SK-N-SH (cell line): Measurements from ENCODE around the gene BTNL2. TPM values are rescaled to one million over a fixed set of nuclear protein-coding genes. Genes with fewer than 3 reads are reported as not detected.

Experiments
- CTCF ChIA-PET: fragments of 300-600, 350-600 bp; formaldehyde crosslinking; extraction: SDS; loops from one replicate; lab custom pipeline; 2021; lab: Yijun Ruan, JAX
- POLR2A ChIA-PET: fragments of 350-600 bp; sonication (Branson Sonifier 250); formaldehyde crosslinking; extraction: SDS; loops from one replicate; lab custom pipeline; 2020; ENCODE audit warnings: antibody characterized with exemption, inconsistent platforms; lab: Yijun Ruan, JAX
- DNase-seq: peaks from one replicate; pipeline ENCODE4 v3.0.0; 2012
- H2AFZ ChIP-seq: fragments of 200-600 bp; sonication (generic); 2 replicates; pipeline ENCODE4 v1.8.1; 2016; ENCODE audit warnings: antibody characterized with exemption, mild to moderate bottlenecking, low read depth
- H3F3A ChIP-seq: fragments of 200-600 bp; sonication (generic); replicated peaks from 2 replicates; pipeline ENCODE3; 2016; ENCODE audit warnings: antibody characterized with exemption, mild to moderate bottlenecking; ENCODE audit not compliant: insufficient read depth
- H3K27ac ChIP-seq, 2 experiments: fragments of 200-500 bp in 1 of 2; fragments of 200-600 bp in 1 of 2; sonication (Bioruptor generic) in 1 of 2; sonication (generic), shearing (Covaris generic) in 1 of 2; 2 replicates each; pipeline versions ENCODE4 v1.5.1 to v1.6.1; 2014 to 2016; ENCODE audit warnings: low read depth in 2 of 2, inconsistent platforms in 1 of 2, low read length in 1 of 2, mild to moderate bottlenecking in 1 of 2, mixed read lengths in 1 of 2
- H3K27me3 ChIP-seq: fragments of 200-600 bp; sonication (generic), shearing (Covaris generic); 2 replicates; pipeline ENCODE4 v1.6.1; 2016; ENCODE audit warnings: mixed run types; ENCODE audit not compliant: insufficient read depth
- H3K36me3 ChIP-seq, 2 experiments: fragments of 200-500 bp in 1 of 2; fragments of 200-600 bp in 1 of 2; sonication (Bioruptor generic) in 1 of 2; sonication (generic) in 1 of 2; replicated peaks in 1 of 2; 2 replicates each; pipeline versions ENCODE3 to v1.5.1; 2014 to 2016; ENCODE audit warnings: low read length in 1 of 2, mild to moderate bottlenecking in 1 of 2; ENCODE audit not compliant: insufficient read depth in 2 of 2, control insufficient read depth in 1 of 2
- H3K4me1 ChIP-seq, 2 experiments: fragments of 200-500 bp in 1 of 2; fragments of 200-600 bp in 1 of 2; sonication (Bioruptor generic) in 1 of 2; sonication (generic), shearing (Covaris generic) in 1 of 2; 2 replicates each; pipeline versions ENCODE4 v1.5.1 to v1.6.1; 2014 to 2016; ENCODE audit warnings: low read depth in 1 of 2, low read length in 1 of 2, mixed run types in 1 of 2; ENCODE audit not compliant: insufficient read depth in 2 of 2, control insufficient read depth in 1 of 2
- H3K4me2 ChIP-seq: fragments of 200-600 bp; sonication (generic), shearing (Covaris generic); 2 replicates; pipeline ENCODE4 v1.6.1; 2017; ENCODE audit warnings: mixed run types
- H3K4me3 ChIP-seq, 2 experiments: fragments of 200-500 bp in 1 of 2; fragments of 200-600 bp in 1 of 2; sonication (Bioruptor generic) in 1 of 2; sonication (generic), shearing (Covaris generic) in 1 of 2; 2 replicates each; pipeline versions ENCODE4 v1.5.1 to v1.8.1; 2014 to 2016; ENCODE audit warnings: low read depth in 2 of 2, inconsistent platforms in 1 of 2, low read length in 1 of 2, mild to moderate bottlenecking in 1 of 2, mixed read lengths in 1 of 2, moderate library complexity in 1 of 2
- H3K79me2 ChIP-seq: fragments of 200-600 bp; sonication (generic); 2 replicates; pipeline ENCODE4 v1.8.1; 2017; ENCODE audit warnings: mild to moderate bottlenecking; ENCODE audit not compliant: insufficient read depth
- H3K9ac ChIP-seq: fragments of 200-600 bp; sonication (generic); 2 replicates; pipeline ENCODE4 v1.6.1; 2017; ENCODE audit warnings: mixed run types
- H3K9me2 ChIP-seq: fragments of 200-600 bp; sonication (generic); 2 replicates; pipeline ENCODE4 v1.6.1; 2017; ENCODE audit warnings: mixed run types
- H3K9me3 ChIP-seq: fragments of 200-600 bp; sonication (generic); 2 replicates; pipeline ENCODE4 v1.6.1; 2017; ENCODE audit warnings: mixed run types, mild to moderate bottlenecking, moderate library complexity
- H4K20me1 ChIP-seq: fragments of 200-600 bp; sonication (generic); 2 replicates; pipeline ENCODE4 v1.6.1; 2017; ENCODE audit warnings: mild to moderate bottlenecking, mixed run types; ENCODE audit not compliant: insufficient read depth
- CHD2 ChIP-seq: fragments of 150-350 bp; IDR thresholded peaks from 2 replicates; pipeline ENCODE4 v1.6.1; 2018; ENCODE audit warnings: low read length; ENCODE audit not compliant: partially characterized antibody
- EP300 ChIP-seq, 2 experiments: IDR thresholded peaks; 2 replicates each; pipeline versions ENCODE4 v1.4.0 to v1.6.1; 2012; ENCODE audit warnings: borderline replicate concordance in 1 of 2, low read depth in 1 of 2, low read length in 1 of 2
- EZH2phosphoT487 ChIP-seq: fragments of 200-600 bp; sonication (generic); IDR thresholded peaks from 2 replicates; pipeline ENCODE4 v1.6.1; 2017; ENCODE audit warnings: low read depth, mixed run types, mild to moderate bottlenecking, antibody characterized with exemption, moderate library complexity, borderline replicate concordance
- FOSL2 ChIP-seq: IDR thresholded peaks from 2 replicates; pipeline ENCODE4 v1.4.0; 2012; ENCODE audit warnings: low read depth, mild to moderate bottlenecking, moderate library complexity, borderline replicate concordance
- FOXM1 ChIP-seq: IDR thresholded peaks from 2 replicates; pipeline ENCODE4 v1.4.0; 2012; ENCODE audit warnings: low read depth, mild to moderate bottlenecking
- GABPA ChIP-seq: IDR thresholded peaks from 2 replicates; pipeline ENCODE4 v1.4.0; 2012; ENCODE audit warnings: low read depth, mild to moderate bottlenecking
- MXI1 ChIP-seq: IDR thresholded peaks from 2 replicates; pipeline ENCODE4 v1.6.1; 2012; ENCODE audit warnings: mild to moderate bottlenecking, low read depth, low read length, improper control_type of control experiment
- POLR2AphosphoS5 ChIP-seq: IDR thresholded peaks from 2 replicates; pipeline ENCODE4 v1.6.1; 2012; ENCODE audit warnings: low read depth, low read length
- RCOR1 ChIP-seq: fragments of 150-350 bp; IDR thresholded peaks from 2 replicates; pipeline ENCODE4 v1.6.1; 2017; ENCODE audit warnings: antibody characterized with exemption, low read length
- RXRA ChIP-seq: IDR thresholded peaks from 2 replicates; pipeline ENCODE4 v1.4.0; 2012; ENCODE audit warnings: low read depth, mild to moderate bottlenecking, borderline replicate concordance
- SIN3A ChIP-seq: IDR thresholded peaks from 2 replicates; pipeline ENCODE4 v1.6.1; 2012; ENCODE audit warnings: low read depth, mild to moderate bottlenecking, low read length, moderate library complexity, borderline replicate concordance
- TEAD4 ChIP-seq: IDR thresholded peaks from 2 replicates; pipeline ENCODE4 v1.4.0; 2012; ENCODE audit warnings: mild to moderate bottlenecking, borderline replicate concordance; ENCODE audit not compliant: insufficient read depth
- YY1 ChIP-seq: IDR thresholded peaks from 2 replicates; pipeline ENCODE4 v1.4.0; 2012; ENCODE audit warnings: low read depth, mild to moderate bottlenecking
- WGBS: methylation state at CpG from one replicate; pipeline ENCODE4 v1.1.6; 2017; ENCODE audit warnings: low lambda C conversion rate; 5-methylcytosine and 5-hydroxymethylcytosine counted together
- polyA plus RNA-seq, 3 experiments: library from polyadenylated mRNA; depleted of rRNA; stranded (reverse); fragments of >200 nt; gene quantifications; 2 replicates each; pipeline ENCODE4 v1.2.3, GENCODE V29; 2012
- TF ChIP-seq, protein P1 (sequence below): fragments of 200-600 bp; sonication (generic); IDR thresholded peaks from 2 replicates; pipeline ENCODE4 v1.6.1; 2017; ENCODE audit warnings: antibody characterized with exemption, mild to moderate bottlenecking, moderate library complexity
- TF ChIP-seq, protein P2 (sequence below): IDR thresholded peaks from 2 replicates; pipeline ENCODE4 v1.6.1; 2012; ENCODE audit warnings: mild to moderate bottlenecking, low read depth, low read length, moderate library complexity
- TF ChIP-seq, protein P3 (sequence below): fragments of 150-350 bp; IDR thresholded peaks from 2 replicates; pipeline ENCODE4 v1.6.1; 2016; ENCODE audit warnings: mild to moderate bottlenecking, low read depth, low read length
- TF ChIP-seq, protein P4 (sequence below): IDR thresholded peaks from 2 replicates; pipeline ENCODE4 v1.4.0; 2012; ENCODE audit warnings: low read depth, borderline replicate concordance
- TF ChIP-seq, protein P5 (sequence below): IDR thresholded peaks from 2 replicates; pipeline ENCODE4; 2012

BTNL2 gene
- polyA plus RNA-seq, 1 of the 3 experiments (the other 2 are of a cell fraction), result not detected

DNA sequence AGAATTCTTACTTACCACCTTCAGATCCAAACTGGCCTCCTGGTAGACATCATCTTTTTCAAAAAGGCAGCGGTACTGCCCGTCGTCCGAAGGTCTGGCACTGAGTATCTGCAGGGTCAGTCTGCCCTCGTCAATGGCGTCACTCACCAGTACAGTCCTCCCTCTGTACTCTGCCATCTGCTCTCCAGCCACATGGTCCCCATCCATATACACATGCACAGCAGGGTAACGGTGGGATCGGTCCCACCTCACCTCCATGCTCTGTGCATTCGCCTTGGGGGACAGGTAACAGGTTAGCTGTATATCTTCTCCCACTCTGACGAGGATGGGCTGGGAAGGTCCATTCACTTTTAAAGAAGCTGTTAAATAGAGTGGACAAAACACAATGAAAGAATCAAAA lies 11.0 kb downstream of the BTNL2 start:
- Histone ChIP-seq H3K27me3 (peaks cover 27% of the 10 kb centered on the region; the same call in 1 of the 2 replicates), H2AFZ (no peak overlapping the region), H3K4me3 (no peak overlapping the region), H3K9me2 (no peaks in the 10 kb centered on the region), H4K20me1 (no peaks in the 10 kb centered on the region), H3K27ac (no peak overlapping the region), H3K9ac (no peak overlapping the region), H3K9me3 (no peaks in the 10 kb centered on the region), H3K36me3 (no peaks in the 10 kb centered on the region), H3F3A (no peaks in the 10 kb centered on the region), H3K4me1 (no peaks in the 10 kb centered on the region), H3K4me2 (no peak overlapping the region), H3K79me2 (no peaks in the 10 kb centered on the region)
- TF ChIP-seq CHD2, result no peak
- TF ChIP-seq RXRA, result no peak
- TF ChIP-seq MXI1, result no peak
- no peak for TF ChIP-seq TEAD4
- TF ChIP-seq POLR2AphosphoS5, result no peak
- TF ChIP-seq, protein P1, sequence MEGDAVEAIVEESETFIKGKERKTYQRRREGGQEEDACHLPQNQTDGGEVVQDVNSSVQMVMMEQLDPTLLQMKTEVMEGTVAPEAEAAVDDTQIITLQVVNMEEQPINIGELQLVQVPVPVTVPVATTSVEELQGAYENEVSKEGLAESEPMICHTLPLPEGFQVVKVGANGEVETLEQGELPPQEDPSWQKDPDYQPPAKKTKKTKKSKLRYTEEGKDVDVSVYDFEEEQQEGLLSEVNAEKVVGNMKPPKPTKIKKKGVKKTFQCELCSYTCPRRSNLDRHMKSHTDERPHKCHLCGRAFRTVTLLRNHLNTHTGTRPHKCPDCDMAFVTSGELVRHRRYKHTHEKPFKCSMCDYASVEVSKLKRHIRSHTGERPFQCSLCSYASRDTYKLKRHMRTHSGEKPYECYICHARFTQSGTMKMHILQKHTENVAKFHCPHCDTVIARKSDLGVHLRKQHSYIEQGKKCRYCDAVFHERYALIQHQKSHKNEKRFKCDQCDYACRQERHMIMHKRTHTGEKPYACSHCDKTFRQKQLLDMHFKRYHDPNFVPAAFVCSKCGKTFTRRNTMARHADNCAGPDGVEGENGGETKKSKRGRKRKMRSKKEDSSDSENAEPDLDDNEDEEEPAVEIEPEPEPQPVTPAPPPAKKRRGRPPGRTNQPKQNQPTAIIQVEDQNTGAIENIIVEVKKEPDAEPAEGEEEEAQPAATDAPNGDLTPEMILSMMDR, result no peak
- TF ChIP-seq GABPA, result no peak
- CTCF ChIA-PET, result interaction anchor here (6.5 kb wide), 1 partner anchor 18 kb away, joined by 34 read pairs; no protein-coding TSS in a partner anchor
- POLR2A ChIA-PET, result no interaction called here
- 16% methylated on average over 10 of the region's 10 CpGs for WGBS
- no peak for DNase-seq

DNA sequence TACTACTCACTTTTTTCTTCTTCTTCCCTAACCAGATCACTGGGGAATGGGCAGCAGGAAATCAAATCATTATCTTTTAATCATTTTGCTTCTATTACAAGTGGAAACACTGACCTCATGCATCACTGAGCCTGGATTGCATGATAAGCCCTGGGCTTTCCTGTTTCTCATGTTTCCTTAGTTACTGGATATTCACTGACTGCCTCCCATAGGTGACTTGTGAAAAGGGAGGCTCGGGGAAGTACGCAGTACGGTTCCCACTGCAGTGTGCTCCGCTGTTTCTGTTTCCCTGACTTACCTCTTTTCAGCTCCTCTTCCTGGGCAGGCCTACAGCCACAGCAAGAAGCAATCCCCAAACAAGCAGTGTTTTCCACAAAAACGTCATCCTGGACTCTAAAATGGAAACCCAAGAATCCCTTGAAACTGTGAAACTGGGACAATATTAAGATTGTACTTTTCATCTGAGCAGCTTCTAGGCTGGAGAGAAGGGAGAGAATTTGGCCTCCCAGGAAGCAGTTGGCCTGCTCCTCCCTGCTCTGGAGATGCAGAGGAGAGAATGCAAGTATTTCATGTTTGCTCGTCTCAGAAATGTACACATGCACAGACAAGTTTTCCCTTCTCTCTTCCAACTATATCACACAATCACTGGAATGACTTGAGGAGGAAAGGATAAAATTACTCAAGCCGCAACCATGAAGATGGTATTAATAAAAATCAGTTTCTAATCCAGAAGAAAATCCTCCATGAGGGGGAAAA lies 13.1 kb downstream of the BTNL2 start:
- no peak overlapping the region for H3K27ac ChIP-seq
- H3K4me1 ChIP-seq, result no peaks in the 10 kb centered on the region
- H3K79me2 ChIP-seq, result no peaks in the 10 kb centered on the region
- H3F3A ChIP-seq, result no peaks in the 10 kb centered on the region
- no peak overlapping the region for H3K4me2 ChIP-seq
- ChIA-PET CTCF (interaction anchor here (1.3 kb wide), 1 partner anchor 21 kb away, joined by 3 read pairs; no protein-coding TSS in a partner anchor), POLR2A (no interaction called here)
- H3K36me3 ChIP-seq, result no peaks in the 10 kb centered on the region
- H3K9me2 ChIP-seq, result no peaks in the 10 kb centered on the region
- H3K27me3 ChIP-seq, result peaks cover 24% of the 10 kb centered on the region; the same call in 1 of the 2 replicates
- DNase-seq, result no peak
- H3K4me3 ChIP-seq, result no peak overlapping the region
- WGBS, result 6% methylated on average over 7 of the region's 7 CpGs
- no peak overlapping the region for H3K9ac ChIP-seq
- H3K9me3 ChIP-seq, result no peaks in the 10 kb centered on the region
- no peak overlapping the region for H2AFZ ChIP-seq
- H4K20me1 ChIP-seq, result no peaks in the 10 kb centered on the region
- TF ChIP-seq YY1 (no peak), TEAD4 (no peak), FOXM1 (no peak), EP300 (IDR thresholded peaks at IDR 0.05; ENCODE audit: borderline replicate concordance in 1 of 2, low read depth in 1 of 2, low read length in 1 of 2) (no peak), EZH2phosphoT487 (no peak), RCOR1 (no peak), FOSL2 (no peak), MXI1 (no peak), SIN3A (no peak)
- TF ChIP-seq, protein P2, sequence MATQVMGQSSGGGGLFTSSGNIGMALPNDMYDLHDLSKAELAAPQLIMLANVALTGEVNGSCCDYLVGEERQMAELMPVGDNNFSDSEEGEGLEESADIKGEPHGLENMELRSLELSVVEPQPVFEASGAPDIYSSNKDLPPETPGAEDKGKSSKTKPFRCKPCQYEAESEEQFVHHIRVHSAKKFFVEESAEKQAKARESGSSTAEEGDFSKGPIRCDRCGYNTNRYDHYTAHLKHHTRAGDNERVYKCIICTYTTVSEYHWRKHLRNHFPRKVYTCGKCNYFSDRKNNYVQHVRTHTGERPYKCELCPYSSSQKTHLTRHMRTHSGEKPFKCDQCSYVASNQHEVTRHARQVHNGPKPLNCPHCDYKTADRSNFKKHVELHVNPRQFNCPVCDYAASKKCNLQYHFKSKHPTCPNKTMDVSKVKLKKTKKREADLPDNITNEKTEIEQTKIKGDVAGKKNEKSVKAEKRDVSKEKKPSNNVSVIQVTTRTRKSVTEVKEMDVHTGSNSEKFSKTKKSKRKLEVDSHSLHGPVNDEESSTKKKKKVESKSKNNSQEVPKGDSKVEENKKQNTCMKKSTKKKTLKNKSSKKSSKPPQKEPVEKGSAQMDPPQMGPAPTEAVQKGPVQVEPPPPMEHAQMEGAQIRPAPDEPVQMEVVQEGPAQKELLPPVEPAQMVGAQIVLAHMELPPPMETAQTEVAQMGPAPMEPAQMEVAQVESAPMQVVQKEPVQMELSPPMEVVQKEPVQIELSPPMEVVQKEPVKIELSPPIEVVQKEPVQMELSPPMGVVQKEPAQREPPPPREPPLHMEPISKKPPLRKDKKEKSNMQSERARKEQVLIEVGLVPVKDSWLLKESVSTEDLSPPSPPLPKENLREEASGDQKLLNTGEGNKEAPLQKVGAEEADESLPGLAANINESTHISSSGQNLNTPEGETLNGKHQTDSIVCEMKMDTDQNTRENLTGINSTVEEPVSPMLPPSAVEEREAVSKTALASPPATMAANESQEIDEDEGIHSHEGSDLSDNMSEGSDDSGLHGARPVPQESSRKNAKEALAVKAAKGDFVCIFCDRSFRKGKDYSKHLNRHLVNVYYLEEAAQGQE, result no peak
- TF ChIP-seq, protein P3, sequence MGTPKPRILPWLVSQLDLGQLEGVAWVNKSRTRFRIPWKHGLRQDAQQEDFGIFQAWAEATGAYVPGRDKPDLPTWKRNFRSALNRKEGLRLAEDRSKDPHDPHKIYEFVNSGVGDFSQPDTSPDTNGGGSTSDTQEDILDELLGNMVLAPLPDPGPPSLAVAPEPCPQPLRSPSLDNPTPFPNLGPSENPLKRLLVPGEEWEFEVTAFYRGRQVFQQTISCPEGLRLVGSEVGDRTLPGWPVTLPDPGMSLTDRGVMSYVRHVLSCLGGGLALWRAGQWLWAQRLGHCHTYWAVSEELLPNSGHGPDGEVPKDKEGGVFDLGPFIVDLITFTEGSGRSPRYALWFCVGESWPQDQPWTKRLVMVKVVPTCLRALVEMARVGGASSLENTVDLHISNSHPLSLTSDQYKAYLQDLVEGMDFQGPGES, result no peak
- TF ChIP-seq, protein P4, sequence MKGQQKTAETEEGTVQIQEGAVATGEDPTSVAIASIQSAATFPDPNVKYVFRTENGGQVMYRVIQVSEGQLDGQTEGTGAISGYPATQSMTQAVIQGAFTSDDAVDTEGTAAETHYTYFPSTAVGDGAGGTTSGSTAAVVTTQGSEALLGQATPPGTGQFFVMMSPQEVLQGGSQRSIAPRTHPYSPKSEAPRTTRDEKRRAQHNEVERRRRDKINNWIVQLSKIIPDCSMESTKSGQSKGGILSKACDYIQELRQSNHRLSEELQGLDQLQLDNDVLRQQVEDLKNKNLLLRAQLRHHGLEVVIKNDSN, result no peak
- TF ChIP-seq, protein P5, sequence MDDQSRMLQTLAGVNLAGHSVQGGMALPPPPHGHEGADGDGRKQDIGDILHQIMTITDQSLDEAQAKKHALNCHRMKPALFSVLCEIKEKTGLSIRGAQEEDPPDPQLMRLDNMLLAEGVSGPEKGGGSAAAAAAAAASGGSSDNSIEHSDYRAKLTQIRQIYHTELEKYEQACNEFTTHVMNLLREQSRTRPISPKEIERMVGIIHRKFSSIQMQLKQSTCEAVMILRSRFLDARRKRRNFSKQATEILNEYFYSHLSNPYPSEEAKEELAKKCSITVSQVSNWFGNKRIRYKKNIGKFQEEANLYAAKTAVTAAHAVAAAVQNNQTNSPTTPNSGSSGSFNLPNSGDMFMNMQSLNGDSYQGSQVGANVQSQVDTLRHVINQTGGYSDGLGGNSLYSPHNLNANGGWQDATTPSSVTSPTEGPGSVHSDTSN, result no peak
